ENCODE data around the gene GPATCH11. TPM values are rescaled to one million over a fixed set of nuclear protein-coding genes. Genes with fewer than 3 reads are reported as not detected.

Gene GPATCH11
- total and polyA plus RNA-seq, 12 donors = 2.6 to 6.1 (median 5.6) TPM

DNA sequence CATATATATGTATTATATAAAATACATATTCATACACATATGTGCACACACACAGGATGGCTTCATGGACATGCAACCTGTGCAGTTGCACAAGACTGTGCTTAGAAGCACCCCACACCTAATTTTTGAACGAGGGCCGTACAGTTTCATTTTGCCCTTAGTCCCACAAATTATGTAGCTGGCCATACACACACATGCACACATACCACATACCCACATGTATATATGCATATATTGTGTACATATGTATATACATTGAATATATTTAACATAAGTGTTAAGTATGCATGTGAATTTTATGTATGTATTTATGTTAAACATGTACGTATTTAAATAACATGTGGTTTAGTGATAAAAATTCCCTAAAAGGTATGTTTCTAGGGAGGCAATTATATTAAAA, 18.3 kb downstream of the GPATCH11 start:
- H3K27me3 ChIP-seq = no peaks in the 10 kb centered on the region
- TF ChIP-seq, protein P1, sequence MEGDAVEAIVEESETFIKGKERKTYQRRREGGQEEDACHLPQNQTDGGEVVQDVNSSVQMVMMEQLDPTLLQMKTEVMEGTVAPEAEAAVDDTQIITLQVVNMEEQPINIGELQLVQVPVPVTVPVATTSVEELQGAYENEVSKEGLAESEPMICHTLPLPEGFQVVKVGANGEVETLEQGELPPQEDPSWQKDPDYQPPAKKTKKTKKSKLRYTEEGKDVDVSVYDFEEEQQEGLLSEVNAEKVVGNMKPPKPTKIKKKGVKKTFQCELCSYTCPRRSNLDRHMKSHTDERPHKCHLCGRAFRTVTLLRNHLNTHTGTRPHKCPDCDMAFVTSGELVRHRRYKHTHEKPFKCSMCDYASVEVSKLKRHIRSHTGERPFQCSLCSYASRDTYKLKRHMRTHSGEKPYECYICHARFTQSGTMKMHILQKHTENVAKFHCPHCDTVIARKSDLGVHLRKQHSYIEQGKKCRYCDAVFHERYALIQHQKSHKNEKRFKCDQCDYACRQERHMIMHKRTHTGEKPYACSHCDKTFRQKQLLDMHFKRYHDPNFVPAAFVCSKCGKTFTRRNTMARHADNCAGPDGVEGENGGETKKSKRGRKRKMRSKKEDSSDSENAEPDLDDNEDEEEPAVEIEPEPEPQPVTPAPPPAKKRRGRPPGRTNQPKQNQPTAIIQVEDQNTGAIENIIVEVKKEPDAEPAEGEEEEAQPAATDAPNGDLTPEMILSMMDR (IDR thresholded peaks at IDR 0.05) = no peak
- H3K4me1 ChIP-seq = no peaks in the 10 kb centered on the region
- H3K27ac ChIP-seq = no peak overlapping the region
- H3K4me3 ChIP-seq = no peak overlapping the region
- ATAC-seq (no peak), DNase-seq (no peak)
- no peaks in the 10 kb centered on the region for H3K9me3 ChIP-seq
- intact Hi-C loops (cut with DNase I) = no loop called here
- peaks cover 0 to 100% (median 26%) of the 10 kb centered on the region in 9 donors for H3K36me3 ChIP-seq
- 93 to 97% methylated on average over 3 of the region's 3 CpGs for WGBS, 2 donors

DNA sequence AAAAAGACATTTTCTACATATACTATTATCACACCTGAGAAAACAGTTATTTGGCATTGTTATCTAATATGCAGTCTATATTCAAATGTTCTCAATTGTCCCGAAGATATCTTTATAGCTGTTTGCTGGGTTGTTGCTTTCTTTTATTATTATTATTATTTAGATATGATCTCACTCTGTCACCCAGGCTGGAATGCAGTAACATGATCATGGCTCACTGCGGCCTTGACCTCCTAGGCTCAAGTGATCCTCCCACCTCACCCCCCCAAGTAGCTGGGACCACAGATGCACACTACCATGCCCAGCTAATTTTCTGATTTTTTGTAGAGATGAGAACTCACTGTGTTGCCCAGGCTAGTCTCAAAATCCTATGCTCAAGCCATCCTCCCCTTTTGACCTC, 19.9 kb downstream of the GPATCH11 start:
- Histone ChIP-seq H3K36me3 (peaks cover 0 to 100% (median 40%) of the 10 kb centered on the region in 9 donors), H3K9me3 (no peaks in the 10 kb centered on the region), H3K4me1 (no peaks in the 10 kb centered on the region), H3K4me3 (no peak overlapping the region), H3K27me3 (no peaks in the 10 kb centered on the region), H3K27ac (no peak overlapping the region)
- ATAC-seq (no peak), DNase-seq (no peak)
- TF ChIP-seq, protein P1 (IDR thresholded peaks at IDR 0.05) = no peak
- intact Hi-C loops (cut with DNase I) = no loop called here
- WGBS, 2 donors = 95 to 99% methylated on average over 2 of the region's 2 CpGs

DNA sequence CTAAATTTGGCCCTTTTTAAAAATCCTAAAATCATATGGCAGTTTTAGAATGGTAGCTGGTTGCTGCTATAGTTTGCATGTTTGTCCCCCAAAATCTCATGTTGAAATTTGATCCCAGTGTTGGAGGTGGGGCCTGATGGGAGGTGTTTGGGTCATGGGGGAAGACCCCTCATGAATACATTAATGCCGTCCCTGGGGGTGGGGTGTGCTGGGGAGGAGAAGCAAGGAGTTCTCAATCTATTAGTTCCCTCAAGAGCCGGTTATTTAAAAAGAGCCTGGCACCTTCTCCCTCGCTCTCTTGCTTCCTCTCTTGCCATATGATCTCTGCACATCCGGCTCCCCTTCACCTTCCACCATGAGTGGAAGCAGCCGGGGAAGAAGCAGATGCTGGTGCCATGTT, 20.8 kb downstream of the GPATCH11 start:
- intact Hi-C loops (cut with DNase I) = no loop called here
- H3K27me3 ChIP-seq = no peaks in the 10 kb centered on the region
- DNase-seq (no peak), ATAC-seq (no peak)
- TF ChIP-seq, protein P1 (IDR thresholded peaks at IDR 0.05) = no peak
- WGBS, 2 donors = 83 to 93% methylated on average over 5 of the region's 5 CpGs
- no peaks in the 10 kb centered on the region for H3K4me1 ChIP-seq
- no peaks in the 10 kb centered on the region for H3K9me3 ChIP-seq
- no peak overlapping the region for H3K4me3 ChIP-seq
- H3K27ac ChIP-seq = no peak overlapping the region
- H3K36me3 ChIP-seq = peaks cover 0 to 100% (median 47%) of the 10 kb centered on the region in 9 donors

DNA sequence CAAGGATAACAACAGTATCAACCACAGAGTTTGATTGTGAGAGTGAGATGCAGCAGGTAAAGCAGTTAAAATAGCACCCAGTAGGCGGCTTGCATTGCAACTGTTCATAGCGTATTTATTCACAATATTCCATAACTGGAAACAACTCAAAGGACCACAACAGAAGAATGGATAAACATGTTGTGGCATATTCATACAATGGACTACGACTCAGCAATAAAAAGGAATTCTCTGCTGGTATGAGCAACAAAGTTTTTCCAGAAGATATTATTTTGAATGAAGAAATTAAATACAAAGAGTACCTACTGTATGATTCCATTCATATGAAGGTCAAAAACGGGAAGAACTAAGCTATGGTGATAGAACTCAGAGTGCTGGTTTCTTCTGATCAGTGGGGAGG, 25.2 kb downstream of the GPATCH11 start:
- Histone ChIP-seq H3K4me3 (no peak overlapping the region), H3K4me1 (no peaks in the 10 kb centered on the region), H3K27ac (no peak overlapping the region), H3K27me3 (no peaks in the 10 kb centered on the region), H3K36me3 (peaks cover 0 to 100% (median 48%) of the 10 kb centered on the region in 9 donors), H3K9me3 (no peaks in the 10 kb centered on the region)
- TF ChIP-seq, protein P1 (IDR thresholded peaks at IDR 0.05) = no peak
- intact Hi-C loops (cut with DNase I) = no loop called here
- no peak for DNase-seq
- ATAC-seq = no peak
- WGBS, 2 donors = 95 to 98% methylated on average over 4 of the region's 4 CpGs
